Prostate gland (tissue), 2 donors: Measurements from ENCODE around the gene SMC5. TPM values are rescaled to one million over a fixed set of nuclear protein-coding genes. Genes with fewer than 3 reads are reported as not detected.

ENCODE experiments used
- DNase-seq: peaks from one replicate; pipeline ENCODE4 v3.0.0-alpha.2; 2019; ENCODE audit warnings: low spot score
- H3K27ac ChIP-seq, 2 donors: fragments of 200-600 bp; sonication (generic); 2 replicates each; pipeline ENCODE4 v1.5.1; 2017 to 2019
- H3K27me3 ChIP-seq: fragments of 200-600 bp; sonication (generic); replicated peaks from 2 replicates; pipeline ENCODE4 v1.5.1; 2019; ENCODE audit not compliant: insufficient read depth
- H3K36me3 ChIP-seq, 2 donors: fragments of 200-600 bp; sonication (generic); 1 replicate in 1 of 2; 2 replicates in 1 of 2; pipeline versions ENCODE4 v1.5.1 to v1.8.1; 2017 to 2019
- H3K4me1 ChIP-seq: fragments of 200-600 bp; sonication (generic); replicated peaks from 2 replicates; pipeline ENCODE4 v1.5.1; 2019
- H3K4me3 ChIP-seq, 2 donors: fragments of 200-600 bp; sonication (generic); 2 replicates each; pipeline ENCODE4 v1.5.1; 2017 to 2019
- H3K9me3 ChIP-seq: fragments of 200-600 bp; sonication (generic); 2 replicates; pipeline ENCODE4 v1.5.1; 2017
- CTCF ChIP-seq, 4 experiments: fragments of 200-600 bp in 2 of 4; fragments of 450-650 bp in 2 of 4; sonication (generic) in 2 of 4; IDR thresholded peaks; 1 replicate in 3 of 4; 2 replicates in 1 of 4; pipeline ENCODE4 v1.5.1; 2016 to 2019; ENCODE audit warnings: antibody characterized with exemption in 4 of 4, mild to moderate bottlenecking in 2 of 4, moderate library complexity in 2 of 4
- POLR2A ChIP-seq: fragments of 450-650 bp; IDR thresholded peaks from one replicate; pipeline ENCODE4 v1.6.1; 2016; ENCODE audit warnings: antibody characterized with exemption, mild to moderate bottlenecking
- POLR2AphosphoS5 ChIP-seq: sonication (generic); formaldehyde crosslinking; IDR thresholded peaks from one replicate; pipeline ENCODE4 v1.6.1; 2017; ENCODE audit warnings: antibody characterized with exemption
- WGBS: methylation state at CpG from one replicate; pipeline ENCODE4 v1.1.5; 2018; 5-methylcytosine and 5-hydroxymethylcytosine counted together
- intact Hi-C: fragments of 100-400 bp; cut with DNase I; formaldehyde crosslinking; loops from one replicate; pipeline ENCODE4 v1.14.2; 2022
- total RNA-seq, 2 donors: library from RNA; depleted of rRNA; stranded (reverse); fragments of >200 nt; gene quantifications; one replicate each; pipeline ENCODE4 v1.1.0, GENCODE V29; 2016

Gene SMC5
- total RNA-seq, 2 donors from 2014 or later = 28.7 to 29.7 TPM

GRCh38 chr9:70347046-70347445 lies 88.3 kb downstream of the SMC5 start:
- Histone ChIP-seq H3K9me3 (no peaks in the 10 kb centered on the region), H3K4me1 (no peaks in the 10 kb centered on the region), H3K27ac (no peak overlapping the region), H3K36me3 (no peaks in the 10 kb centered on the region), H3K4me3 (no peak overlapping the region), H3K27me3 (no peaks in the 10 kb centered on the region)
- 73% methylated on average over 2 of the region's 2 CpGs for WGBS
- no peak for DNase-seq
- intact Hi-C loops = loop anchor here (10.0 kb wide), 1 partner anchor 232 kb away; no protein-coding TSS in a partner anchor
- TF ChIP-seq POLR2A = no peak
- TF ChIP-seq POLR2AphosphoS5 = no peak
- TF ChIP-seq CTCF (IDR thresholded peaks at IDR 0.05) = no peak

DNA sequence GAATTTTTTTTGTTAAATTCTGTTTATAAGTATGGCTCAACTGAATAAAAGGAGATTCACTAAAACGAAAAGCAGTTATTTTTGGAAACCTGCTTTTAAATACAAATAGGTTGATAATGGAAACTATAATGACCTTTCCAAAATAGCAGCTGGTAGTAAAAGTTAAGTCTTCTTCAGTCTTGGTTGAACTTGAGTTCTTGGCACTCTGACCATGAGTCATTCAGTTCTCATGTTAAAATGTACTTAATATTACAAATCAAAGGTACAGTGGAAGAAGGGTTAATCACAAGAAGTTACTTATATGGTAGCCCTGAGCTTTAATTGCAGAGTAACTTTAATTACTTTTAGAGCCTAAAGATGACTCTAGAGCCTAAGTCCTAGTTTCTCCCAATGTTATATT lies 93.6 kb downstream of the SMC5 start:
- intact Hi-C loops = loop anchor here (5.0 kb wide), 3 partner anchors 55 to 250 kb away; no protein-coding TSS in a partner anchor
- TF ChIP-seq POLR2A = no peak
- no peak for TF ChIP-seq POLR2AphosphoS5
- TF ChIP-seq CTCF (IDR thresholded peaks at IDR 0.05) = no peak

DNA sequence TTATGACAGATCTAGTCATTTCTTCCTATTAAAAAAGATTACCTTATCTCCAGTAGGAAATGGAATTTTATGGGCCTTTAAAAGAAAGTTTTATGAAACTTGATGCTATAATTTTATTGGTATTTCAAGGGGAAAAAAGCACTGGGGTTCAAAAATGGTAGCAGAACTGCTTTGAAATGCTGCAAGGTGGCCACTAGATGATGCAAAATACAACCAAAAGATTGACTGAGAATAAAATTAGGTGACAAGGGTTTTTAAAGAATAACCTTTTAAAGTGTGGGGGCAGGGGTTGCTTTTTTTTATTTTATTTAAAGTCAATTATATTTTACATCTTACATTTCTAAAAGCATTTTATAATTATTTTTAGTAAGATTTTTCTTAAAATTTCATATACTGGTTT lies 94.0 kb downstream of the SMC5 start:
- intact Hi-C loops = loop anchor here (5.0 kb wide), 3 partner anchors 54 to 249 kb away; no protein-coding TSS in a partner anchor
- no peak for DNase-seq
- no peaks in the 10 kb centered on the region for H3K9me3 ChIP-seq
- H3K36me3 ChIP-seq = no peaks in the 10 kb centered on the region
- H3K27ac ChIP-seq = no peak overlapping the region
- TF ChIP-seq POLR2A = no peak
- no peak for TF ChIP-seq POLR2AphosphoS5
- TF ChIP-seq CTCF (IDR thresholded peaks at IDR 0.05) = peak in 3 of 4 experiments; percentile 51 to 76 (median 63)
- no peak overlapping the region for H3K4me3 ChIP-seq
- no peaks in the 10 kb centered on the region for H3K4me1 ChIP-seq
- H3K27me3 ChIP-seq = no peaks in the 10 kb centered on the region

More for the DNA sequence above, 93.6 kb downstream of the SMC5 start:
- Histone ChIP-seq H3K27me3 (no peaks in the 10 kb centered on the region), H3K4me1 (no peaks in the 10 kb centered on the region), H3K36me3 (no peaks in the 10 kb centered on the region), H3K27ac (no peak overlapping the region), H3K9me3 (no peaks in the 10 kb centered on the region), H3K4me3 (no peak overlapping the region)
- no peak for DNase-seq
- WGBS = 48% methylated on average over 1 of the region's 1 CpG

DNA sequence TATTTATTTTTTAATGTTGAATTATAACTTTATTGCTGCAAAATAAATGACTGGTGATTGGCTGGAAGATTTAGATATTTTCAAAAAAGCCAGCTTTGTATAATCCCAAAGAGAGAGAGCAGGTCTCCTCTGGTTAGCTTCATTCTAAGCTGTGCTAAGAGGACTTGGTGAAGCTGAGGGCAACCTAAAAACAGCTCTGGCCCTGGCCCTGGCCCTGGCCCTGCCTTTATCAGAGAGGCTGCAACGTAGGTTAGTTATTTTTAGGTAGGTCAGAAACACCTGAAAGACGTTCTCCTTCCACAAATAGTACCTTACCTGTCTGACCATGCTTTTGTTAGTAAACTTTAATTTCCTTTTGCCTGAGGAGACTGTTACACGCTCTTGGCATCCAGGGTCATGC lies 97.0 kb downstream of the SMC5 start:
- WGBS = 84% methylated on average over 3 of the region's 3 CpGs
- no peak overlapping the region for H3K4me3 ChIP-seq
- H3K27me3 ChIP-seq = no peaks in the 10 kb centered on the region
- no peak for DNase-seq
- no peaks in the 10 kb centered on the region for H3K9me3 ChIP-seq
- intact Hi-C loops = no loop called here
- no peaks in the 10 kb centered on the region for H3K4me1 ChIP-seq
- H3K36me3 ChIP-seq = no peaks in the 10 kb centered on the region
- no peak overlapping the region for H3K27ac ChIP-seq
- TF ChIP-seq POLR2A (no peak), CTCF (IDR thresholded peaks at IDR 0.05) (no peak), POLR2AphosphoS5 (no peak)

DNA sequence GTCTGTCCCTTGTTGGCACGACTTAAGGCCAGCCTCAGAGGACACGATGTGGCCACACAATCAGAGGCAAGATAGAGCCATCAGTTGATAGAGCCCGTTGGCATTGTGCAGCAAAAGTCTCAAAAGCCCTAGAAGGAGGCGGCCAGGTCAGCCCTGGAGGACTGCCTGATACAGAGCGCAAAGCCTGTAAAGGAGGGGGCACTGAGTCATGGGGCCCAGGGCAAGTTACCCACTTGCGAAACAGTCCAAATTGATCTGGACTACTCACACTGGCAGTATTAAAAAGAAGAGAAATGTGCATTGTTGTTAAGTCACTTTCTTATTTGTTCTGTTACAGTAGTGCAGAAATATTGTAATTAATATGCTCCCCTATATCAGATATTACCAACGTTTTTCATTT lies 104.2 kb downstream of the SMC5 start:
- TF ChIP-seq POLR2A (no peak), CTCF (IDR thresholded peaks at IDR 0.05) (no peak), POLR2AphosphoS5 (no peak)
- no peak for DNase-seq
- Histone ChIP-seq H3K27ac (no peak overlapping the region), H3K4me3 (no peak overlapping the region), H3K36me3 (no peaks in the 10 kb centered on the region), H3K27me3 (no peaks in the 10 kb centered on the region), H3K9me3 (no peaks in the 10 kb centered on the region), H3K4me1 (no peaks in the 10 kb centered on the region)
- intact Hi-C loops = no loop called here
- WGBS = 92% methylated on average over 7 of the region's 7 CpGs
